HepG2 (cell line): ENCODE measurements around the gene FAM170B.

Experiments
- CREM ChIP-seq, 2 experiments: sonication (generic) in 1 of 2; formaldehyde crosslinking in 1 of 2; IDR thresholded peaks; 2 replicates each; pipeline versions ENCODE4 v1.4.0 to v1.6.1; 2016 to 2020; ENCODE audit warnings: antibody characterized with exemption in 1 of 2, mild to moderate bottlenecking in 1 of 2, missing genetic modification reagents in 1 of 2
- EZH2 ChIP-seq: conservative IDR thresholded peaks from 2 replicates; pipeline ENCODE4 v1.6.1; 2012; ENCODE audit warnings: mild to moderate bottlenecking, low read depth, low read length, moderate library complexity
- KLF9 ChIP-seq: IDR thresholded peaks from 2 replicates; pipeline ENCODE4 v1.6.1; 2016; ENCODE audit warnings: low read depth
- NFE2L2 ChIP-seq: fragments of 150-350 bp; IDR thresholded peaks from 2 replicates; pipeline ENCODE4 v1.6.1; 2014; ENCODE audit warnings: low read length
- RXRB ChIP-seq: IDR thresholded peaks from 2 replicates; pipeline ENCODE4 v1.6.1; 2016; ENCODE audit warnings: borderline replicate concordance, missing genetic modification reagents, missing compliant biosample characterization
- SMAD3 ChIP-seq: sonication (generic); formaldehyde crosslinking; IDR thresholded peaks from 2 replicates; pipeline ENCODE4 v1.4.0; 2020; ENCODE audit warnings: missing genetic modification reagents
- TAF1 ChIP-seq: sonication (generic); formaldehyde crosslinking; IDR thresholded peaks from 2 replicates; pipeline ENCODE4 v1.4.0; 2020; ENCODE audit warnings: missing genetic modification reagents
- ZNF83 ChIP-seq: sonication (generic); formaldehyde crosslinking; IDR thresholded peaks from 2 replicates; pipeline ENCODE4 v1.4.0; 2020; ENCODE audit warnings: missing genetic modification reagents, mild to moderate bottlenecking, borderline replicate concordance
- ZNF839 ChIP-seq: sonication (generic); formaldehyde crosslinking; IDR thresholded peaks from 2 replicates; pipeline ENCODE4 v1.4.0; 2020; ENCODE audit warnings: missing genetic modification reagents, mild to moderate bottlenecking, borderline replicate concordance

DNA sequence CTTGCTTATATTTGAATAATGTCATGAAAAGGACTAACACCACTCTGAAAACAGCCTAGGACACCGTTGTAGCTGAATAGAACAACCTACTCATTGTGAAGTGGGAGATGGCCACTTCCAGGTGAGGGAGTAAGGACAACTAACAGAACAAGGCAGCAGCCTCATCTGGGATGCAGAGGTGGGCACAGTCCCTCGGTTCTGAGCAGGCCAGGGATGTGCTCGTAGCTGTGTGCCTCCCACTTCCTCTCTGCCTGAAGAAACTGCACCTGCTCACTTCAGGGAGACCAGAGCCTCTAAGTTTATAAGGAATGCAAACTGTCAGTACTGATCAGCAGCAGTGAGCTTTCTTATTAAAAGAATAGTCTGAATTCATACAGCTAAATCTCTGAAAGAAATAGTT lies 21.0 kb downstream of the FAM170B start:
- TF ChIP-seq KLF9 = no peak
- no peak for TF ChIP-seq SMAD3
- TF ChIP-seq ZNF83 (CRISPR knock-in tag) = no peak
- no peak for TF ChIP-seq TAF1 (CRISPR knock-in tag)
- TF ChIP-seq EZH2 = no peak
- no peak for TF ChIP-seq NFE2L2
- no peak for TF ChIP-seq ZNF839 (CRISPR knock-in tag)
- TF ChIP-seq RXRB = no peak
- no peak for TF ChIP-seq CREM (IDR thresholded peaks at IDR 0.05)
- no peak for TF ChIP-seq CREM (CRISPR knock-in tag; IDR thresholded peaks at IDR 0.05)
